Heart left ventricle (tissue), 13 donors: ENCODE measurements around the gene MSL3B.

Experiments
- CTCF ChIP-seq, 12 donors: fragments of 200-600 bp; sonication (generic) in 4 of 12; IDR thresholded peaks; one replicate each; pipeline versions ENCODE4 v1.5.0 to v1.8.0; 2018 to 2022; ENCODE audit warnings: antibody characterized with exemption in 12 of 12, mild to moderate bottlenecking in 5 of 12
- POLR2A ChIP-seq, 2 donors: fragments of 450-650 bp; IDR thresholded peaks; one replicate each; pipeline ENCODE4 v1.6.1; 2017; ENCODE audit warnings: antibody characterized with exemption in 2 of 2, mild to moderate bottlenecking in 2 of 2, moderate library complexity in 2 of 2
- donor health status: ischemic (EF 13 %, LVEDD 7.1; RV severe dilation, severe dysfunction).
- donor health status: DM: no; HTN: yes; CAD: no.
- donor health status: DM: no; HTN: no; CAD: no.
- donor health status: ischemic (EF 25% LVEDD 6.9; RV normal size, moderate dysfunction).
- donor health status: ischemic (EF 25% LVEDD 5.7; RV mildly dilated, moderate dysfunction).
- donor health status: ischemic (EF 35%, LVEDD 5.7; RV mildly dilated, moderate dysfunction).
- donor health status: nonischemic (EF 11% LVEDD 7.7; RV severe dilation, severe dysfunction).
- donor health status: DM: yes; HTN: yes; CAD: no.
- donor health status: PGD.
- donor health status: ischemic (EF 29% LVEDD 5.4; RV normal size, mild dysfunction).
- donor health status: nonischemic (EF 23%, LVEDD 6.1; RV moderate dilation, normal function).

- TF ChIP-seq CTCF (IDR thresholded peaks at IDR 0.05): no peak
- TF ChIP-seq POLR2A (IDR thresholded peaks at IDR 0.05): no peak
Observed at GRCh38 chr2:233830111-233830802, 37.9 kb downstream of the MSL3B start.
